Stimulated activated CD4-positive, alpha-beta T cell treated with anti-CD3 and anti-CD28 coated beads, Interleukin-12 subunit alpha, Interleukin-12 subunit beta, amount 100 ng/mL, for 48 hours (primary cell): Measurements from ENCODE around the gene IST1.
"Not testable (repeated sequence)": the region's sequence is repeated elsewhere in the genome, so short reads cannot be mapped to it uniquely, and the experiment has no call there.

Experiments used
- DNase-seq, 3 donors: peaks; one replicate each; pipeline ENCODE4 v3.0.0-alpha.2; 2020; ENCODE audit warnings: low read depth in 2 of 3, low spot score in 1 of 3

The IST1 gene

GRCh38 chr16:71894921-71895678 is at the start of gene IST1:
Gene IST1, plus strand, starts transcription at chr16:71895531. Its CDS starts 20,110 bp downstream, at chr16:71915641.
- DNase-seq, result peak; percentile 97 to 98 (median 98)

- DNase-seq, result peak; percentile 85 to 91 (median 87)
These were observed 49.5 kb upstream of the IST1 start, which contains the start of gene ATXN1L for GRCh38 chr16:71845639-71846430. Gene ATXN1L, plus strand, starts transcription at chr16:71845976. Its CDS starts 3,765 bp downstream, at chr16:71849741.

- DNase-seq, result peak in 1 of 3 donors; percentile 15
These were observed 48.9 kb upstream of the IST1 start for GRCh38 chr16:71846431-71846830.

GRCh38 chr16:71847096-71847495 is 48.2 kb upstream of the IST1 start:
- DNase-seq, result no peak

GRCh38 chr16:71848622-71849021 is 46.7 kb upstream of the IST1 start:
- DNase-seq, result no peak

GRCh38 chr16:71851746-71852145 is 43.6 kb upstream of the IST1 start:
- DNase-seq, result no peak

GRCh38 chr16:71852158-71852557 is 43.2 kb upstream of the IST1 start:
- no peak for DNase-seq

GRCh38 chr16:71852561-71852960 is 42.8 kb upstream of the IST1 start:
- DNase-seq, result no peak

GRCh38 chr16:71853413-71853812 is 41.9 kb upstream of the IST1 start:
- no peak for DNase-seq

GRCh38 chr16:71854369-71854948 is 40.9 kb upstream of the IST1 start:
- DNase-seq, result no peak

- DNase-seq, result no peak
These were observed 39.2 kb upstream of the IST1 start for GRCh38 chr16:71855937-71856662.

GRCh38 chr16:71859762-71860521 is 35.4 kb upstream of the IST1 start:
- DNase-seq, result no peak

- DNase-seq, result no peak
These were observed 31.3 kb upstream of the IST1 start for GRCh38 chr16:71863995-71864394.

- no peak for DNase-seq
These were observed 30.0 kb upstream of the IST1 start for GRCh38 chr16:71865173-71865863.

GRCh38 chr16:71867175-71867574 is 28.2 kb upstream of the IST1 start:
- DNase-seq, result not testable (repeated sequence)

- DNase-seq, result no peak
These were observed 27.4 kb upstream of the IST1 start for GRCh38 chr16:71867939-71868338.

- no peak for DNase-seq
These were observed 26.2 kb upstream of the IST1 start for GRCh38 chr16:71869089-71869488.

- DNase-seq, result no peak
These were observed 24.5 kb upstream of the IST1 start for GRCh38 chr16:71870818-71871217.

- DNase-seq, result no peak
These were observed 22.1 kb upstream of the IST1 start for GRCh38 chr16:71873199-71873598.

- DNase-seq, result no peak
These were observed 16.4 kb upstream of the IST1 start for GRCh38 chr16:71878911-71879310.
